IPS-NIHi7 (cell line): ENCODE results near the gene BMPER.

Experiments
- DNase-seq: peaks from one replicate; pipeline ENCODE4 v3.0.0; 2012; ENCODE audit warnings: mixed read lengths; ENCODE audit errors: extremely low spot score

The BMPER gene

DNA sequence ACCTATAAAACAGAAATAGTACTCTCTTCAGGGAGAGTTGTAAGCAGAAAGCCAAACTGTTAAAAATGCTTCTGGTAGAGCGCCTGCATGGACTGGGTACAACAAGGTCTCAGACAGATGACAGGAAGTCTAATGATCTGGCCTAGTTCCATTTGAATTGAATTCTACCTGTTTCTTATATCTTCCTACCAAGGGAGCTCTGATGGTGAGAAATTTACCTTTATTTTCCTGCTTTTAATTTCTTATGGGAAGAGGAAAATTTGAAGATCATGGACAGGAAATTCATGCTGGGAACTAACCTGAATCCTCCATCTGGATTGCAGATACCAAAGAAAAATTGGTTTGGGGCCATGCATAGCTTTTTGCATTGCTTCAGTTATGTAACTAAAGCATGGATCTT lies 63.3 kb downstream of the BMPER start:
- DNase-seq = no peak

DNA sequence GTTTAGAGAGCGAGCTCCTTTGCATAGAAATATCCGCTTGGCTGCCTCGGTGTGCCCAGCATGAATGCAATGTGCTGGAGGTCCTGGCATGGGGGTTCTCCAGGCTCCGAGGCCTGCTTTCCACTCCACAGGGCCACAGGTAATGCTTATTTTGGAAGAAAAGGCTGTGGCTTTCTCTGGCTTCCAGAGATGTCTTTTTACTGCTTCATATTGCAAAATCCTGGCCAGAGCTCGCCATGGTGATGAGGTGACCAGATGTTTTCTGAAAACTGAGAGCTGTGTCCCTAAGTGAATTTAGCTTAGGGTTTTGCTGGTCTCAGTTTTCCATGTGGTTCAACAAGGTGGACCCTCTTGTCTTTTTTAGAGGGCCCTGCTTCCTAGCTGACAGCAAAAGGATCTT lies 65.2 kb downstream of the BMPER start:
- DNase-seq = no peak

DNA sequence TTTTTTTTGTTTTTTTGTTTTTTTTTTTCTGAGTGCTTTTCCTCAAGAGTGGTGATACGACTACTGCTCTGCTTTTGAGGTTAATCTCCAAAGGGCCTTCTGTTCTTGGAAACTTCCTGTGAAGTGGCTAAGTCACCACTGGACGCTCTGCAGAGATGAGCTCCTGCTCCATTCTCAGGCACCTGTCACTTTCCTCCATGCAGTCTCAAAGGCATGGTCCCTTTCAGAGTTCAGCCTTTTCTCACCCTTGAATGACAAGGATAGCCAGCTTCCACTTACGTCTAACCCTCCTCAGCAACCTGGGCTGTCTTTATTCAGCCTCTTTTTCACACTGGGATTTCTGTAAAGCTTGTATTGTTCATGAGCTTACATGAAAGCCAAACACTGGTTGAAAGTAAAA lies 65.8 kb downstream of the BMPER start:
- DNase-seq = no peak

DNA sequence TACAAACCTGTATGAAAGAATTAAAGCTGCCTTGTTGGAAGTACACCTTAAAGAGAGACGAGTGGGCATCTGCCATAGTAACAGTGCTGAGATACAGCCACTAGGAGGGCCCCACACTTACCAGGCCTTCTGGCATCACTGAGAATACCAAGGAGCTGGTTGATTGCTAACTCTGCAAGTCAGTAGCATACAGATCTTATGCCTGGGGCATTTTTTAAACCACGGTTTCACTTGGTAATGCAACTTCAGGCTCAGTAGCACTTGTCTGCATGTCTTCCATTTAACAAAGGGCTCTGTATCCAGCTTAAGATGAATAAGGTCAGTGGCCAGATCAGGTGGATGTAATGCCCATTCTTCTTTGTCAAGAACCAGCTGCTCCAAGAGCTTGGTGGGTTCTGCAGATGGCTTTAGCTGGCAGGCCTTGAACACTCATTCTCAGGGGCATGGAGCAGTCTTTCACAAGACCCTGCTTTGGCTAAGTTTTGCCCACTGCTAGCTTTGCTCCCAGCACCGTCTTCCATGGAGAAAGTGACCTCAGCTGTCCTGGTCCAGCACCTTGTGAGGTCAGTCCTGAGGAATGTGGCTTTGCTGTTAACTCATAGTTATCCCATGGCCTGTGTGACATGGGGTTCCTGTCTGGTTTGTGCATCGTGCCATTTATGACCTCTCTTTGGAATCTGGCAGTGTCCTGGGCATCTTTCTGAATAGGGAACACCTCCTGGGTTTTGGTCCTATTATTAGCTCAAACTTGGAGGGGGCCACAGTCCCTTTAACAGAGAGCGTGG lies 68.1 kb downstream of the BMPER start:
- no peak for DNase-seq

GRCh38 chr7:33979300-33979806 lies 74.0 kb downstream of the BMPER start:
- DNase-seq = no peak

DNA sequence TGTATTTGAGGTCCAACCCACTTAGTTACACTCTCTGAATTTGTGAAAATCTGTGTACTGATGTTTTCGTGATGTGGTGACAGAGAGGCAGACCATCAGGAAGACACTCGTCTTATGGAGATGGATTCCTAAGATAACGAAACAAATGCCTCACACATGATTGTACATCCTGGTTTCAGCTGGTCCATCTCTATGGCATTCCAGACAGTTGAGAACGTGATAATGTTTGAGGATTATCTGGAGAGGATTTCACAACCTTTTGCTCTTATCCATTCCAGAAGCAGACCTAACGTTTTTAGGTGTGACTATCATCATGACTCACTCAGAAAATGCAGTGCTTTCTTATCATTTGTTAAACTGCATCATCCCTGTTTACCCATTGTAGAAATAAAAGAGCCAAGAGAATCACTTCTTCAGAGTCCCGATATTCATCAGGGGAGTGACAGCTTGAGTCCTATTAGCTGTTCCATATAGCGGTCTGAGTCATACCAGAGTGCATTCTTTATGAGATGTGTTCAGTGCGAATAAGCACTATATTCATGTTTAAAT lies 74.5 kb downstream of the BMPER start:
- DNase-seq = no peak

DNA sequence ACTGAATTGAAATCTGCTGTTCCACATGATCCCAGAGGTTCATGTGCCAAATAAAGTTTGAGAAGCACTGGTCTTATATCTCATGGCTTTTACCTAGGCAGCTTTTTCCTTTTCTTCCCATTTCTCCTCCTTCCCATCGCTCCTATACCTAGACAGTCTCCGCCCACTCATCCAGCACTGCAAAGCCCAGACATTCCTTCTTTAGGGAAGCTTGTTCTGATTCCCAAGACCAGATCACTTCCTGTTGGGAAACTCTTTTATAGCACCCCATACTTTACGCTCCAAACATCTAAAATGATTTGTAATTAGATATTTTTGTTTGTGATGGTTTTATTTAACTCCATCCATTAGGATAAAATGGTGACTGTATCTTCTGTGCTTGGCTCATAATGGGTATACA lies 75.9 kb downstream of the BMPER start:
- DNase-seq = no peak

DNA sequence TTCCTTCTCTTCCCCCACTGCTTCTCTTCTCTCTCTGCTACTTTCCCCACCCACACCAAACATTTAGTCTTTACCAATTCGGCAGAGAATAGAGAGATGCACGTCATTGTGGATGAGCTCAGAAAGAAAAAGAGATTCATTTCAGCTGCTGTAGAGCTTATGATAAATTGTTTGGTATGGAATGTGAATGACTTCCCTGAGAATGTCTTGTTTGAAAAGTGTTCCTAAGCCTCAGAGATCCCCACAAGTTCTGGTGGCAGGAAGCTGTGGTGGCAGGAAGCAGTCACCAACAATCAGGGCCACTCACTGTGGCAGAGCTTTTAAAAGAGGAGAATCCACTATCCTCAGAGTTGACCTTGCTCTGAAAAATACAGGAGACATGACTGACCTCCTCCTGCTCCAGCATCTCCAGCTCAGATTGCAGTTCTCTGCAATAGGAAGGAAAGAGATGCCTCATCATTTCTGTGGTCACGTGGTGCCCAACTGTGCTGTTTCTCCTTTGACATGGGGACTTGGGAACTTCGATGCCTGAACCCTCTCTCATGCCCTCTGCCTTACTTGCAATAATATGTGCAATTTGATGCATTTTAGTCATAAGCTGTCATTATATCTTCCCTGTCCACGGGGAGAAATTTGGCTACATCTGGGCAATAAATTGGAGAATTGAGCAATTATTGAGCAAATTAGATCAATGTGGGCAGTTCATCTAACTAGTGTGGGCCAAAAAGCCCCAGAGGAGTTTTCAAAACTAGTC lies 76.5 kb downstream of the BMPER start:
- DNase-seq = no peak

DNA sequence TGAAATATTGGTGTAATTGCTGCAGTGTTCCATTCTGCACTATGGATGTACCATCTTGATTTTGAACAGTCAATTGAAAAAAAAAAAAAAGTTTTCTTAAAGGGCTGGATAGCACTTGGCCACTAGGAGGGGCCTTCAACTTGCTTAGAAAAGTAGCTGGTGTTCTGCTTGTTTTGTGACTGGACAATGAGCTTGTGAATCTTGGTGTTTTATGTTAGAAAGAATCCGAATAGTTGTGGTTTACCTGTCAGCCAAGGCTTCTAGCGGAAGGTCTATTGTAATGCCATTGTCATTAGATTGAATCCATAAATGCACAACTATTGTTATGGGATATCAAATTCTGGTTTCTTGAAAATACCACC lies 77.1 kb downstream of the BMPER start:
- no peak for DNase-seq

GRCh38 chr7:33986451-33986850 lies 81.1 kb downstream of the BMPER start:
- DNase-seq = no peak

DNA sequence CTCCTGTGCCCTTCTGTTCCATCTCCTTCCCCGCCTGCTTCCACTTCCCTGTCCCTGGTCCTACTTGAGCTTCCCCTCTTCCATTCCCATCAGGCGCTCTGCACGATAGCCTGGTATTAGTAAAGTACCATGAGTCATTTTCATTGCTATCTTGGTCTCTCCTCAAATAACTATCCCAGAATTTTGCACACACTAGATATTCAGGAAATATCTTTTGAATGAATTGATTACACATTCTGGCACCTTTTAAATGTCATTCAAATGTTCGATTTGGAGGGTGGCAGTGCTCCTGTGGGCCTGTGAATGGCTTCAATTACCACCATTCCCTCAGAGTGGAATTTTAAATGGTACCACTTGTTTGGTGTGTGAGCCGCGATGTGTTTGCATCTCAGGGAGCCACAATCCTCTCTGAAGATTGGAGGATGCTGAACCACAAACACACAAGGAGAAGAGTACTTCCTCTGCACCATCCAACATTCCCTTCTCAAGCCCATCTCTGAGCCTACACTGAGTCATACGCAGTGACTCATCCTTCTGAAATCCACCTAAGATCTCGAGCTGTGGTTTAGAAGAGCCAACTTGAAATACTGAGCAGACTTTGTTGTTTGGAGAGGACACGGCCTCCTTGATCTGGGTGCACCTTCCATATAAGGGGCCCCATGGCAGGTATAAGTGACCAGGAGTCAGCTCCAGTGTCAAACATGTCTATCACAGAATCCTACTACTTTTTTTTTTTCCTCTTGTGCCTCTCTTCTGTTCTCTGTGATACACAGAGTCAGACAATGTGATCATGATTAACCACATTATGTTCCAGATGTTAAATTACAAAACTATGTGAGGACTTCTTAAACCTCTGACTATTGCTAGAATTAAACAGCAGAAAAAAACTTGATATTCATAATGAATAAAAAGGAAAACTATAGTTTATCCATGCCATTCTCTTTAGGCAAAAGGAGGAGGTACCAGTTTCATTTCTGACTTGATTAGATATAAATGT lies 81.9 kb downstream of the BMPER start:
- DNase-seq = no peak

DNA sequence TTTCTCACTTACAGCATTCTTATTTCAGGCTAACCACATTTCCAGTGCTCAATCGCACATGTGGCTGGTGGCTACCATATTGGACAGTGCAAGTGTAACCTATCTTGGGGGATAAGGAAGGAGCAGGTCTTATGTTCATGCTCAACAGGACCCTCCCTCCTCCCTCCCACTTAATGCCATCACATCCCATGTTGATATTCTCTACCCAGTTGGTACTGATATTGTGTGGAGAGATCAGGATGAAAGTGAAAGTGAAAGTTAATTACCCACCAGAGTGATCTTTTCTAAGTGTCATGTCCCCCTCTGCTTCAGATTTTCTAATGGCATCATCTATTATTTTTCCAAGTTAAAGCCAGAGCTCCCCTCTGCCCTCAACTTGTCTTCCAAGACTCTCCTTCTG lies 91.6 kb downstream of the BMPER start:
- no peak for DNase-seq

DNA sequence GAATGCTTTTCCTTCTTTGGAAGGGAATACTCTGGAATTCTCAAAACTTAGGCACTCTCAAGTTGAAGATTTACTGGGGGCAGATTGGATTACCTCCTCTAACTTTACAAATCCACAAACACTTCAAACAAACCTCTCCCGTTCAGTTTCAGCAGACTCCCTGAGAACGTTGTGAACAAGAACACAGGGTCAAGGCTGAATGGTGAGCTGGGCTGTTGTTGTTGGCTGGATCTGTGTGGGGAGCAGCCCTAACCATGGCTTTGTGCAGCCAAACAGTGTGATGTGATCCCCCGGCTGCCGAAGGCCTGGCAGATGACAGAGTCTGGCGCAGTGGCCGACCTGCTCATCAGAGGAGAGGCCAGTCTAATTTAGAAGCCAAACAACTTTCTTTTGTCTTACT lies 93.1 kb downstream of the BMPER start:
- no peak for DNase-seq

- no peak for DNase-seq
Observed at GRCh38 chr7:34011017-34011695, 105.8 kb downstream of the BMPER start.

- DNase-seq = no peak
Observed at GRCh38 chr7:34011696-34012095, 106.4 kb downstream of the BMPER start.

GRCh38 chr7:34013421-34013820 lies 108.1 kb downstream of the BMPER start:
- DNase-seq = no peak

DNA sequence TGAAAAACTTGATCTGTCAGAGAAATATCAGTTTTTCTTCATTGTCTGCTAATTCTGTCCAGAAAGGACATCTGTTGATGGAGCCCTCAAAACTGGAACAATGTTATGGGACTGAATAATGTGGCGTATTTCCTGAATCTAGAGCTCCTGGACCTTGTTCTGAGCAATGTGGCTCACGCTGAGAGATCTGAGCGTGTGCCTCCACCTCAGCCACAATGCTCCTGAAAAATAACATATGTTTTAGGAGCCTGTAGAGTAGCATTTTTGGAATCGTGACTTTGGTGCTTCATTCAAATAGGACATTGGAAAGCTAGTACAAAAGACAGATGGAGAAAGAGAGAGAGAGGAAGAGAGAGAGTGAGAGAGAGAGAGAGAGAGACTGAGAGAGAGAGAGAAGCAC lies 110.3 kb downstream of the BMPER start:
- DNase-seq = no peak

DNA sequence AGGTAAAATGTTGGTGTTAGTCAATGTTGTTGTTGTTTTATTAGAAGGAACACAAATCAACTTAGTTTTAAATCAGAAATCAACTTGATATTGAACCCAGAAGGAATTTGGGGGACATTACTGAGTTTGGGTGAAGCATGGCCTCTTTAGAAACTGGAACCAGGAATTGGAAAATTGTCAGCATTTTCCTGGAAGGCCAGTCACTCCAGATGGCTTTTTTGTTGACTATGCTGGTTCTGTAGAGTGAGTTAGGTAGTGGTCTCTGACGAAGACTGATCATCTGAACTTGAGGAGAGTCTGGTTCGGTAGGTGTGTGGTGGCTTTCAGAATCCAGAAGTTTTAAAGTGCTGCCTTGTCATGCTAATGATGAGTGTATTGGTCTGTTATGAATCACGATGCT lies 111.5 kb downstream of the BMPER start:
- no peak for DNase-seq

GRCh38 chr7:34019301-34019790 lies 114.0 kb downstream of the BMPER start:
- no peak for DNase-seq

GRCh38 chr7:34022626-34023025 lies 117.3 kb downstream of the BMPER start:
- DNase-seq = no peak

- DNase-seq = no peak
Observed at GRCh38 chr7:34025600-34025999, 120.3 kb downstream of the BMPER start.
